GM12873 (cell line): ENCODE data around the gene LCP2.

Source experiments
- CTCF ChIP-seq: IDR thresholded peaks from 2 replicates; pipeline ENCODE4 v1.5.1; 2012; ENCODE audit warnings: low read depth, mild to moderate bottlenecking, moderate library complexity, low read length, control low read depth; ENCODE audit not compliant: insufficient read depth; ENCODE audit errors: missing control alignments

LCP2 gene

DNA sequence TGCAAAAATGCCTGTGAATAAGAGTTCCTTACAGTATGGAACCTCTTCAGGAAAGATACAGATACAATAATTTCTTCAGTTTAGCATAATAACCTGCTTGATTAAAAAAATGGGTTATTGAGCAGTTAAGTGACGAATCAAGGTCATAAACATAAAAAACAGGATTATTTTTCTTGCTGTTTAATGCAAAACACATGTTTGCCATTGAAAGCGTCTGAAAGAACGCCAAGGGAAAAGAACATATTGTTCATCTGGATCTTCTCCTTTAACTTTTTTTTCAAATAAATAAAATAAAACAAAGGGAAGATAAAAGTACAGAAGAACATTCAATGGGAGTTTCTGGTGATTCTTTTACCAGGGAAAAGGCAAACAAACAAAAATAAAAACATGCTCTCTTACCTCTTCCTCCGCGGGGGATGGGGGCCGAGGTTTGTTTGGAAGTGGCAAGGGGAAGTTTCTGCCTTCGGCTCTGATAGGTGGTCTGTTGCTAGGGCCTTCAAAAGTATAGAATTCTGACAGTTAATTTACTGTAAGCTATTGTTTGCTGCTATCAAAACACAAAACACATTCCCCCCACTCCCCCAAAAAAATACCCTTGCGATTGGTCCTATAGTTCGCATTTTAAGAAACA lies 44.7 kb downstream of the LCP2 start:
- no peak for TF ChIP-seq CTCF

DNA sequence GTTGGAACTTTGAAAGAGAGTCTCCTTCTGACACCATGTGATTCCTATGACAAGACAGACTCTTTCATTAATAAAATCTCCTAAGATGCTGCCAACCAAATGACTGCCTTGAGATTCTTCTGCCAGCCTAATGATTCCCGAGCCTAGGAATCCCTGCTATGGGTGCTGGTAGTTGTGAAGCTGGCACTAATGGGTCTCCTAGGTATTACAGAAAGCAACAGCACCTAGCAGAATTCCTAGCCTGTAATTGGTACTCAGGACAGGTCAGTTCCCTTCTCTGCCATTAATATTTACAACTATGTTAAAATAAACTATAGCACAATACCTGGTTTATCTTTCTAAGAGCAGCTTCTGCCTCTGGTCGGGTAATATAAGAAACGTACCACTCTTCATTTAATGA lies 45.5 kb downstream of the LCP2 start:
- no peak for TF ChIP-seq CTCF

- TF ChIP-seq CTCF = no peak
Measured at GRCh38 chr5:170251462-170251861, 46.1 kb downstream of the LCP2 start.

DNA sequence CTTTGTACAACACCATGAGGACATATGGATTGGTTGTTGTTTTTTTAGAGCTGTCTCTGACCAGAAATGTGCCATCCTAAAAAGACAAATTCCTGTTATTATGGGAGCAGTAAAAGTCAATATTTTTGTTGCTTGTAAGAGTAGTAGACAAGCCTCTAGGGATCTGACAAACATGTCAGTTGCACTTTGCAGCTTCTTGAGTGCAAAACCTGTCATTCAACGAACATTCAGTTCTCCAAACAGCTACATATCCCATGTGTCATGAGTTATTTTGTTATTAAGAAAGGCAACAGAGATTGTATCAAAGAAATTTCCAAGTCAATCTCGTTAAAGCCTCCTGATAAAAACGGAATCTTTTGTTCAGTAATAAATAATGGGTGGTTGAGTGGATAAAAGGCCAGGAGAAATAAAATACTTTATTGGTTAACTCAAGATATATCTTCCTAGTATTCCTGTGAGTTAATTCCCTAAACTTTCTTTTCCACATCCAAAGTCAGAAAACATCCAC lies 46.7 kb downstream of the LCP2 start:
- TF ChIP-seq CTCF = no peak

- TF ChIP-seq CTCF = no peak
Measured at GRCh38 chr5:170249355-170249754, 48.2 kb downstream of the LCP2 start.

DNA sequence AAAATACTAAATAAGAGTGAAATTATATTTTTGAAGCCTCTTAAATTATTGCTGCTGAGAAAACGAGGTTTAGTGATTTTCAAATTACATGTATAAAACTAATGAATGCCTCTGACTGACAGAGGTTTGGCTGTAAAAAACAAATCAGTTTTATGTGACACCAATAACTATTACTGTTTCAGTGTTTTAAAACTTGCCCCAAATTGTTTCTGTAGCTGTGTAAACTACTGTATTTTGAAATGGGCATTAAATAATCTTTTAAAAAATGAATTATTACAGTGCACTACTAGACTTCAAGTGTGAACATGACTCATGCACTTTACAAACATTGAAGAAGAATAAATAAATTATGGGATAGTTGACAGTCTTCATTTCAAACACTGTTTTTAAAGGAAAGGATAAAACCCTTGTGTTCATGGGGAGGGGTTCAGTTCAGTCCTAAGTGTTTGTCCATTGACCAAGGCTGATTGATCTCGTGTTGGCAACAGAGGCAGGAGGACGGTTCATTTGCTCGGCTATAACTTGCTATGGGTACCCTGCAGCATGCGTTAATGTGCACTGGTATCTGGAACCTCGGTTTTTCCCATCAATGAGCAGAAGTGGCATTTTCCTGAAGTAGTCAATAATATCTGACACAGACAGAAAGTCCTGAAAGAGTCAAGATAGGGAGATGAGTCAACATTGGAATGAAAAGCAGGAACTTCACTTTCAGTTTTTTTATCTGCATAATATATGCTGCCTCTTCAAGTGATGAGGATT lies 49.2 kb downstream of the LCP2 start:
- TF ChIP-seq CTCF = no peak

DNA sequence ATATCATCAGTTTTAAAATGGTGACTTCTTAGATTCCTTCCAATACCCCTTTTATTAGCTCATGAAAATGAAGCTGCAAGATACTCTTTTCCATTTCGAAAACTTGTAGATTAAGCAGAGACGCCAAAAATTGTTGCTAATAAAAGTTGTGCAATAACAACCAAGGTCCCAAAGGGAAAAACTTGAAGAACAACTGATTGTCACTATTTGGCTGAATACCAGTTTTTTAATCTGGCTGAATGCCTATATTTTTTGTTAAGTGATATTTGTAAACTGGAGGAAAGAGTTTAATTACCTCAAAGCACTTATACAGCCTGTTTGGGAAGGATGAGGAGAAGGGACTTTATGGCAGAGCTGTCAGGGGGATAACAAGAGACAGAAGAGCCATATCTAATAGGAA lies 50.2 kb downstream of the LCP2 start:
- TF ChIP-seq CTCF = no peak
